ELF-1 (cell line): Measurements from ENCODE around the gene GATAD2B.
A peak's percentile ranks its signal among the peaks of the same experiment; 100 is the strongest.
"Not testable (repeated sequence)": the region's sequence is repeated elsewhere in the genome, so short reads cannot be mapped to it uniquely, and the experiment has no call there.

Source experiments
- DNase-seq: peaks from one replicate; pipeline ENCODE4 v3.0.0-alpha.2; 2016; ENCODE audit warnings: low read depth, low spot score

Gene GATAD2B

GRCh38 chr1:153929981-153930948, 7.5 kb upstream of the GATAD2B start:
- DNase-seq = no peak

- DNase-seq = no peak
These were observed 6.7 kb upstream of the GATAD2B start for GRCh38 chr1:153929426-153929825.

GRCh38 chr1:153928791-153929341, 6.1 kb upstream of the GATAD2B start:
- no peak for DNase-seq

- no peak for DNase-seq
These were observed 5.5 kb upstream of the GATAD2B start for GRCh38 chr1:153928245-153928644.

GRCh38 chr1:153926405-153926804, 3.6 kb upstream of the GATAD2B start:
- DNase-seq = no peak

- DNase-seq = peak; percentile 47
These were observed 448 bp downstream of the GATAD2B start for GRCh38 chr1:153922076-153922971.

GRCh38 chr1:153921803-153922075, 1.0 kb downstream of the GATAD2B start:
- DNase-seq = no peak

- DNase-seq = no peak
These were observed 1.5 kb downstream of the GATAD2B start for GRCh38 chr1:153921080-153921802.

GRCh38 chr1:153919876-153920852, 2.6 kb downstream of the GATAD2B start:
- no peak for DNase-seq

- no peak for DNase-seq
These were observed 6.5 kb downstream of the GATAD2B start for GRCh38 chr1:153916297-153916696.

GRCh38 chr1:153912349-153912748, 10.4 kb downstream of the GATAD2B start:
- no peak for DNase-seq

GRCh38 chr1:153910560-153910959, 12.2 kb downstream of the GATAD2B start:
- DNase-seq = not testable (repeated sequence)

- DNase-seq = no peak
These were observed 14.7 kb downstream of the GATAD2B start for GRCh38 chr1:153908071-153908470.

GRCh38 chr1:153907134-153907533, 15.6 kb downstream of the GATAD2B start:
- DNase-seq = no peak

- no peak for DNase-seq
These were observed 16.4 kb downstream of the GATAD2B start for GRCh38 chr1:153906396-153906795.

GRCh38 chr1:153905908-153906307, 16.9 kb downstream of the GATAD2B start:
- peak; percentile 24 for DNase-seq

GRCh38 chr1:153903841-153904455, 18.8 kb downstream of the GATAD2B start:
- no peak for DNase-seq

GRCh38 chr1:153899509-153899908, 23.3 kb downstream of the GATAD2B start:
- DNase-seq = no peak

- DNase-seq = not testable (repeated sequence)
These were observed 26.9 kb downstream of the GATAD2B start for GRCh38 chr1:153895866-153896265.

GRCh38 chr1:153891042-153891441, 31.7 kb downstream of the GATAD2B start:
- DNase-seq = not testable (repeated sequence)
